ENCODE data around the gene NTN4.

DNA sequence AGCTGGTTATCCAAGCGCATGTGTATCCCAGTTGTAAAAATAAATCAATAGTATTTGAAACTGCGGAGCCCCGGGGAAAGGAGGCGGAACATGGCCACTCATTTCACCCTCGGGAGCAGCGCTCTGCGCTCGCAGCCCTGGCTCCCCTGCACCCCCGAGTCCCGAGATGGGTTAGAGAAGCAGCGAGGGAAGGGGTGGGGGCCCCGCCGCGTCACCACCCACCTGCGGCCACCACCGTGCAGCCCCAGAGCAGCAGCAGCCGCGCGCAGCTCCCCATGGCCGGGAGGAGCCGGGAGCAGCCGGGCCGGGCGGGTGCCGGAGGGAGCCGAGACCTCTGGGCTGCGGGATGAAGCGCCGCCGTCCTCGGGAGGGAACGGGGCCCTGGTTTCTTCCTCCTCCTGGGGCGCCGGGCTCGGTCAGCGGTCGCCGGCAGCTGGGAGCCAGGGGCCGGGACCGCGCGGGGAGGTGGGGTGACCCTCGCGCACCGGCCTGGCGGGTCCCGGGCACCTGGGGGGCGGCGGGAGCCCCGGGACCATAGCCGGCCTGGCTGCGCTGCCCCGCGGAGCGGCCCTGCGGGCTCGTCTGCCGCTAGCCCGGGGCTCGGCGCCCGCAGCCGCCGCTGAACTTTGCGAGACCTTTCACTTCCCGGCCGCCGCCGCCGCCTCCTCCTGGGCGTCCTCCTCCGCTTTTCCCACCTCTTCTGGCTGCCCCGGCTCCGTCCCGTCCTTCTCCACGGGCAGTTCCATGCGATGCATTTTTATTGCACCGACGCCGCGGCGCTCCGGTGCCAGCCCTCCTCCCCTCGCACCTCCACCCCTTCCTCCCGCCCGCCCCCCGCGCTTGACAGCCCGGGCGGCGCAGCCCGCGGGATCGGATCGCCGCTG is at the start of gene NTN4:
- TF ChIP-seq, protein P1, sequence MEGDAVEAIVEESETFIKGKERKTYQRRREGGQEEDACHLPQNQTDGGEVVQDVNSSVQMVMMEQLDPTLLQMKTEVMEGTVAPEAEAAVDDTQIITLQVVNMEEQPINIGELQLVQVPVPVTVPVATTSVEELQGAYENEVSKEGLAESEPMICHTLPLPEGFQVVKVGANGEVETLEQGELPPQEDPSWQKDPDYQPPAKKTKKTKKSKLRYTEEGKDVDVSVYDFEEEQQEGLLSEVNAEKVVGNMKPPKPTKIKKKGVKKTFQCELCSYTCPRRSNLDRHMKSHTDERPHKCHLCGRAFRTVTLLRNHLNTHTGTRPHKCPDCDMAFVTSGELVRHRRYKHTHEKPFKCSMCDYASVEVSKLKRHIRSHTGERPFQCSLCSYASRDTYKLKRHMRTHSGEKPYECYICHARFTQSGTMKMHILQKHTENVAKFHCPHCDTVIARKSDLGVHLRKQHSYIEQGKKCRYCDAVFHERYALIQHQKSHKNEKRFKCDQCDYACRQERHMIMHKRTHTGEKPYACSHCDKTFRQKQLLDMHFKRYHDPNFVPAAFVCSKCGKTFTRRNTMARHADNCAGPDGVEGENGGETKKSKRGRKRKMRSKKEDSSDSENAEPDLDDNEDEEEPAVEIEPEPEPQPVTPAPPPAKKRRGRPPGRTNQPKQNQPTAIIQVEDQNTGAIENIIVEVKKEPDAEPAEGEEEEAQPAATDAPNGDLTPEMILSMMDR (conservative IDR thresholded peaks at IDR 0.05), result no peak
- no peak for TF ChIP-seq ZFX (IDR thresholded peaks at IDR 0.05)
